ENCODE results near the gene WFDC8.

DNA sequence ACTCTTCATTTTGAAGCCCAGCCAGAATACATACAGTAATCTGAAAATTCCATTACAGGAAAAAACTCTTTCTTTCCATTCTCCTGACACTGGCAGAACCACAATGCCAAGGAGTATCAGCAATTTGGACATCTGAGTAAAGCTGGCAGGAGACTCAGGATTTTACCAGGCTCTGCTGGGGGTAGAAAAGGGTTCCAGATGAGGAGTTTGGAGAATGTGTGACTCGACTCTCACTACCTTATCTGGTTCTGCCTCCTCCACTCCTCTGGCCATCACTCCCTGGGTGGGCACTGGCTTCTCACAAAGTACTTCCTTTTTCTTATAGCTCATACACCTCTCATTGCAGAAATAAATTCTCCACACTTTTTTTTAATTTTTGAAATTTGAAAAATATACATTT is 10.6 kb upstream of the WFDC8 start:
- TF ChIP-seq, protein P1, sequence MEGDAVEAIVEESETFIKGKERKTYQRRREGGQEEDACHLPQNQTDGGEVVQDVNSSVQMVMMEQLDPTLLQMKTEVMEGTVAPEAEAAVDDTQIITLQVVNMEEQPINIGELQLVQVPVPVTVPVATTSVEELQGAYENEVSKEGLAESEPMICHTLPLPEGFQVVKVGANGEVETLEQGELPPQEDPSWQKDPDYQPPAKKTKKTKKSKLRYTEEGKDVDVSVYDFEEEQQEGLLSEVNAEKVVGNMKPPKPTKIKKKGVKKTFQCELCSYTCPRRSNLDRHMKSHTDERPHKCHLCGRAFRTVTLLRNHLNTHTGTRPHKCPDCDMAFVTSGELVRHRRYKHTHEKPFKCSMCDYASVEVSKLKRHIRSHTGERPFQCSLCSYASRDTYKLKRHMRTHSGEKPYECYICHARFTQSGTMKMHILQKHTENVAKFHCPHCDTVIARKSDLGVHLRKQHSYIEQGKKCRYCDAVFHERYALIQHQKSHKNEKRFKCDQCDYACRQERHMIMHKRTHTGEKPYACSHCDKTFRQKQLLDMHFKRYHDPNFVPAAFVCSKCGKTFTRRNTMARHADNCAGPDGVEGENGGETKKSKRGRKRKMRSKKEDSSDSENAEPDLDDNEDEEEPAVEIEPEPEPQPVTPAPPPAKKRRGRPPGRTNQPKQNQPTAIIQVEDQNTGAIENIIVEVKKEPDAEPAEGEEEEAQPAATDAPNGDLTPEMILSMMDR (IDR thresholded peaks at IDR 0.05), result no peak
- TF ChIP-seq TEAD4 (CRISPR knock-in tag; IDR thresholded peaks at IDR 0.05), result no peak
- no peak for TF ChIP-seq IRF2 (CRISPR knock-in tag; IDR thresholded peaks at IDR 0.05; ENCODE audit: borderline replicate concordance, low read depth)
- no peak for TF ChIP-seq ZNF138 (CRISPR knock-in tag; conservative IDR thresholded peaks at IDR 0.05)
- no peak for TF ChIP-seq RELA (CRISPR knock-in tag; IDR thresholded peaks at IDR 0.05; ENCODE audit: borderline replicate concordance)
- TF ChIP-seq, protein P2, sequence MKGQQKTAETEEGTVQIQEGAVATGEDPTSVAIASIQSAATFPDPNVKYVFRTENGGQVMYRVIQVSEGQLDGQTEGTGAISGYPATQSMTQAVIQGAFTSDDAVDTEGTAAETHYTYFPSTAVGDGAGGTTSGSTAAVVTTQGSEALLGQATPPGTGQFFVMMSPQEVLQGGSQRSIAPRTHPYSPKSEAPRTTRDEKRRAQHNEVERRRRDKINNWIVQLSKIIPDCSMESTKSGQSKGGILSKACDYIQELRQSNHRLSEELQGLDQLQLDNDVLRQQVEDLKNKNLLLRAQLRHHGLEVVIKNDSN (CRISPR knock-in tag; IDR thresholded peaks at IDR 0.05), result no peak
- no peak for TF ChIP-seq NFYB (CRISPR knock-in tag; conservative IDR thresholded peaks at IDR 0.05; ENCODE audit: low read depth)
- no peak for TF ChIP-seq ZNF317 (CRISPR knock-in tag; IDR thresholded peaks at IDR 0.05; ENCODE audit: borderline replicate concordance, low read depth)
